ENCODE data around the gene SPOPL. TPM values are rescaled to one million over a fixed set of nuclear protein-coding genes. Genes with fewer than 3 reads are reported as not detected.

The SPOPL gene
- total and polyA plus RNA-seq, 10 of the 15 experiments (the other 5 are each of a cell fraction or from before 2014, with no cell fraction given), result 4.0 to 25.0 (median 11.5) TPM

DNA sequence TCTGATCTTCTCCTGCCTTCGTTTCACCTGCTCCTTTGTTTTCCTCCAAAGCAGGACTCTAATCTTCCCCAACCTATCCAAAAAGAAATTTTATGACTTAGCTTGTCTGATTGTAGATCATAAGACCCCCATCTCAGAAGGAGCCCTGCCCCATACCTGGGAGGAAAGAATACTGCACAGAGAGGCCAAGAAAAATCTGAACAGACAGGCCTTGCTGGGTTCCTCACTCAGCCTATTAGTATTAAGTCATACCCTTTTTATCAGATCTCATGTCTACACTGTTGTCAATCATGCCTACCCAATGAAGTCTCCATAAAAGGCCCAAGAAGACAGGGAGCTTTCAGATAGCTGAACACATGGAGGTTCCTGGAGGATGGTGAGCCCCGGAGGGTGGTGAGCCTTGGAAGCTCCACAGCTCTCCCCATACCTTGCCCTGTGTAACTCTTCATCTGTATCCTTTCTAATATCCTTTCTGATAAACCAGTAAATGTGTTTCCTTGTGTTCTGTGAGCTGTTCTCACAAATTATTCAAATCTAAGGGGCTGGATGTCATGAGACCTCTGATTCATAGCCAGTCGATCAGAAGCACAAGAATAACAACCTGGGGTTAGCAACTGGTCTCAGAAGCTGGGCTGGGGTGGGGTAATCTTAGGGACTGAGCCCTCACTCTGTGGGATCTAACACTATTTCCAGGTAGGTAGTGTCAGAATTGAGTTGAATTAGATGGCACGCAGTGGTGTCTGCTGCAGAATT, 108.8 kb downstream of the SPOPL start (continued):
- TF ChIP-seq, protein P1, sequence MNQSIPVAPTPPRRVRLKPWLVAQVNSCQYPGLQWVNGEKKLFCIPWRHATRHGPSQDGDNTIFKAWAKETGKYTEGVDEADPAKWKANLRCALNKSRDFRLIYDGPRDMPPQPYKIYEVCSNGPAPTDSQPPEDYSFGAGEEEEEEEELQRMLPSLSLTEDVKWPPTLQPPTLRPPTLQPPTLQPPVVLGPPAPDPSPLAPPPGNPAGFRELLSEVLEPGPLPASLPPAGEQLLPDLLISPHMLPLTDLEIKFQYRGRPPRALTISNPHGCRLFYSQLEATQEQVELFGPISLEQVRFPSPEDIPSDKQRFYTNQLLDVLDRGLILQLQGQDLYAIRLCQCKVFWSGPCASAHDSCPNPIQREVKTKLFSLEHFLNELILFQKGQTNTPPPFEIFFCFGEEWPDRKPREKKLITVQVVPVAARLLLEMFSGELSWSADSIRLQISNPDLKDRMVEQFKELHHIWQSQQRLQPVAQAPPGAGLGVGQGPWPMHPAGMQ (IDR thresholded peaks at IDR 0.05; ENCODE audit: borderline replicate concordance), result no peak
- TF ChIP-seq NRF1 (conservative IDR thresholded peaks at IDR 0.05; ENCODE audit: low read depth, low read length), result no peak
- no peak for TF ChIP-seq EP300 (IDR thresholded peaks at IDR 0.05; ENCODE audit: borderline replicate concordance in 1 of 2, control insufficient read depth in 1 of 2, low read depth in 2 of 2, low read length in 2 of 2)
- TF ChIP-seq BHLHE40 (IDR thresholded peaks at IDR 0.05; ENCODE audit: borderline replicate concordance in 1 of 2, low read depth in 2 of 2, low read length in 1 of 2), result no peak
- TF ChIP-seq CBX3 (IDR thresholded peaks at IDR 0.05; ENCODE audit: borderline replicate concordance, low read depth), result no peak
- TF ChIP-seq FOXM1 (IDR thresholded peaks at IDR 0.05; ENCODE audit: low read depth, low read length), result no peak
- TF ChIP-seq, protein P2, sequence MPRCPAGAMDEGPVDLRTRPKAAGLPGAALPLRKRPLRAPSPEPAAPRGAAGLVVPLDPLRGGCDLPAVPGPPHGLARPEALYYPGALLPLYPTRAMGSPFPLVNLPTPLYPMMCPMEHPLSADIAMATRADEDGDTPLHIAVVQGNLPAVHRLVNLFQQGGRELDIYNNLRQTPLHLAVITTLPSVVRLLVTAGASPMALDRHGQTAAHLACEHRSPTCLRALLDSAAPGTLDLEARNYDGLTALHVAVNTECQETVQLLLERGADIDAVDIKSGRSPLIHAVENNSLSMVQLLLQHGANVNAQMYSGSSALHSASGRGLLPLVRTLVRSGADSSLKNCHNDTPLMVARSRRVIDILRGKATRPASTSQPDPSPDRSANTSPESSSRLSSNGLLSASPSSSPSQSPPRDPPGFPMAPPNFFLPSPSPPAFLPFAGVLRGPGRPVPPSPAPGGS (IDR thresholded peaks at IDR 0.05; ENCODE audit: borderline replicate concordance, insufficient read depth, low read depth, low read length, poor library complexity, severe bottlenecking), result no peak

DNA sequence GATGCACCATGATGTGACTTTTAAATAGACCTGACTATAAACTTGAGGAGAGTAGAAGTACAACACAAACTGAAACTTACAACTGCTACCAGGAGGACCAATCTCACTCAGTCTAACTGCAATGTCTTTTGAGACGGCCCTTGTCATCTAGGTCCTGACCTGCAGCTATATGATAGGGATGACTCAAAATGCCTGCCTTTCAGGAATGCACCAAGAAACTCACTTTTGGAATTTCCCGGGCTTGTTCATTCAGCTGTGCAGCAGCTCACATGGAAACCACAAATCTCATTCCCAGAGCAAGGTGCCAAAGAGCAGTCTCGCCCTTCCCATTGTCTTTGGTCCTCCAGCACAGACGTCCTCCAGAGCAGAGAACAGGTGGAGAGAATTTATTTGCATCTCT, 113.7 kb downstream of the SPOPL start:
- in situ Hi-C loops (cut with MboI) (no loop called here), intact Hi-C loops (cut with micrococcal nuclease; ENCODE audit: unreplicated experiment) (no loop called here)
- WGBS (ENCODE audit: insufficient coverage, insufficient replicate concordance, low lambda C conversion rate, missing lambda C conversion rate), result 0% methylated on average over 4 of the region's 4 CpGs
- POLR2A ChIA-PET, result no interaction called here
- no TSS peak for BruUV-seq (replicated peaks)
- no peaks in the 10 kb centered on the region; a peak in 1 of 4 replicates for H3K27me3 ChIP-seq (replicated peaks in 1 of 2; ENCODE audit: control insufficient read depth in 2 of 2, insufficient read depth in 2 of 2, low read length in 1 of 2)
- SMC1A ChIA-PET (ENCODE audit: uncharacterized antibody, unreplicated experiment), result no interaction called here
- no peaks in the 10 kb centered on the region for H3K9me3 ChIP-seq (replicated peaks; ENCODE audit: control insufficient read depth, insufficient read depth, low read length)
- no peak overlapping the region for H3K4me3 ChIP-seq
- FAIRE-seq, result no peak
- H3K4me2 ChIP-seq (ENCODE audit: control insufficient read depth, insufficient read depth), result no peak overlapping the region
- H3K79me2 ChIP-seq (ENCODE audit: control insufficient read depth, insufficient read depth, low read length), result no peaks in the 10 kb centered on the region
- RAD21 ChIA-PET (ENCODE audit: unreplicated experiment), result no interaction called here
- no peak overlapping the region for H3K9ac ChIP-seq (ENCODE audit: control insufficient read depth, insufficient read depth, low read length)
- ATAC-seq, result peak; percentile 50
- no peaks in the 10 kb centered on the region for H3K36me3 ChIP-seq (ENCODE audit: control insufficient read depth in 2 of 2, insufficient read depth in 2 of 2, low read length in 1 of 2)
- no peak overlapping the region for H3K27ac ChIP-seq (ENCODE audit: control insufficient read depth, insufficient read depth)
- H3K4me1 ChIP-seq (ENCODE audit: control insufficient read depth, insufficient read depth, low read length), result no peaks in the 10 kb centered on the region
- H4K20me1 ChIP-seq (ENCODE audit: control insufficient read depth, insufficient read depth), result no peaks in the 10 kb centered on the region
- TF ChIP-seq ZNF207 (IDR thresholded peaks at IDR 0.05; ENCODE audit: borderline replicate concordance) (no peak), IRF4 (IDR thresholded peaks at IDR 0.05; ENCODE audit: low read depth, low read length) (no peak), CBX5 (IDR thresholded peaks at IDR 0.05; ENCODE audit: low read depth) (no peak), FOXK2 (IDR thresholded peaks at IDR 0.05) (no peak), SMARCA5 (IDR thresholded peaks at IDR 0.05) (no peak), YBX1 (IDR thresholded peaks at IDR 0.05) (no peak), NBN (IDR thresholded peaks at IDR 0.05) (no peak), E2F4 (IDR thresholded peaks at IDR 0.05; ENCODE audit: low read depth, low read length) (no peak), MYB (IDR thresholded peaks at IDR 0.05; ENCODE audit: borderline replicate concordance, low read depth, low read length) (no peak)
- H2AFZ ChIP-seq (ENCODE audit: control insufficient read depth, low read depth, low read length), result no peak overlapping the region
- DNase-seq (ENCODE audit: low read depth, low spot score), result no peak
- CTCF ChIA-PET, result no interaction called here
